Suppressor macrophage (primary cell): ENCODE data around the gene MCM9.
A peak's percentile ranks its signal among the peaks of the same experiment; 100 is the strongest.

Experiments used
- DNase-seq, 4 experiments: peaks; one replicate each; pipeline ENCODE4 v3.0.0-alpha.2; 2020 to 2022

Gene MCM9

GRCh38 chr6:118931436-118931835 lies 3.5 kb downstream of the MCM9 start:
- DNase-seq, result no peak

GRCh38 chr6:118930680-118931079 lies 4.3 kb downstream of the MCM9 start:
- no peak for DNase-seq

- DNase-seq, result no peak
Observed at GRCh38 chr6:118923035-118923434, 11.9 kb downstream of the MCM9 start.

GRCh38 chr6:118921084-118921483 lies 13.9 kb downstream of the MCM9 start:
- no peak for DNase-seq

- no peak for DNase-seq
Observed at GRCh38 chr6:118918329-118918725, 16.6 kb downstream of the MCM9 start.

- no peak for DNase-seq
Observed at GRCh38 chr6:118917546-118918328, 17.2 kb downstream of the MCM9 start.

GRCh38 chr6:118914598-118914997 lies 20.4 kb downstream of the MCM9 start:
- DNase-seq, result no peak

- DNase-seq, result no peak
Observed at GRCh38 chr6:118913161-118913560, 21.8 kb downstream of the MCM9 start.

- no peak for DNase-seq
Observed at GRCh38 chr6:118912646-118913045, 22.3 kb downstream of the MCM9 start.

- DNase-seq, result no peak
Observed at GRCh38 chr6:118908441-118908840, 26.5 kb downstream of the MCM9 start.

- no peak for DNase-seq
Observed at GRCh38 chr6:118905851-118906250, 29.1 kb downstream of the MCM9 start.

- no peak for DNase-seq
Observed at GRCh38 chr6:118905084-118905483, 29.9 kb downstream of the MCM9 start.

GRCh38 chr6:118903691-118904090 lies 31.3 kb downstream of the MCM9 start:
- no peak for DNase-seq

- DNase-seq, result no peak
Observed at GRCh38 chr6:118903138-118903537, 31.8 kb downstream of the MCM9 start.

- no peak for DNase-seq
Observed at GRCh38 chr6:118902726-118903125, 32.2 kb downstream of the MCM9 start.

- no peak for DNase-seq
Observed at GRCh38 chr6:118899948-118900347, 35.0 kb downstream of the MCM9 start.

- DNase-seq, result no peak
Observed at GRCh38 chr6:118897386-118897785, 37.6 kb downstream of the MCM9 start.

- DNase-seq, result peak; percentile 10 to 57 (median 24)
Observed at GRCh38 chr6:118896339-118897136, 38.4 kb downstream of the MCM9 start.

- DNase-seq, result no peak
Observed at GRCh38 chr6:118895859-118896258, 39.1 kb downstream of the MCM9 start.

- no peak for DNase-seq
Observed at GRCh38 chr6:118895261-118895560, 39.7 kb downstream of the MCM9 start.

- DNase-seq, result peak; percentile 64 to 88 (median 76)
Observed at GRCh38 chr6:118894425-118895260, 40.3 kb downstream of the MCM9 start.

- DNase-seq, result peak; percentile 97 to 99 (median 98)
Observed at GRCh38 chr6:118893807-118894424, 41.0 kb downstream of the MCM9 start, which contains the start of gene ASF1A. Gene ASF1A, plus strand, starts transcription at chr6:118894152. Its CDS starts 262 bp downstream, at chr6:118894414.
